Measurements from ENCODE around the gene SPO11. TPM values are rescaled to one million over a fixed set of nuclear protein-coding genes. Genes with fewer than 3 reads are reported as not detected.

Gene SPO11, protein sequence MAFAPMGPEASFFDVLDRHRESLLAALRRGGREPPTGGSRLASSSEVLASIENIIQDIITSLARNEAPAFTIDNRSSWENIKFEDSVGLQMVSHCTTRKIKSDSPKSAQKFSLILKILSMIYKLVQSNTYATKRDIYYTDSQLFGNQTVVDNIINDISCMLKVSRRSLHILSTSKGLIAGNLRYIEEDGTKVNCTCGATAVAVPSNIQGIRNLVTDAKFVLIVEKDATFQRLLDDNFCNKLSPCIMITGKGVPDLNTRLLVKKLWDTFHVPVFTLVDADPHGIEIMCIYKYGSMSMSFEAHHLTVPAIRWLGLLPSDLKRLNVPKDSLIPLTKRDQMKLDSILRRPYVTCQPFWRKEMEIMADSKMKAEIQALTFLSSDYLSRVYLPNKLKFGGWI
- total RNA-seq (2021; ENCODE audit: unreplicated experiment) (not detected), Bru-seq, nascent RNA (not detected), BruChase-seq, experiment 1, labeled RNA remaining after a 6-hour chase (not detected), BruChase-seq, experiment 2, labeled RNA remaining after a 2-hour chase (not detected)
- polyA plus RNA-seq (2012), result not detected in 2 replicates
- long read RNA-seq, result 0 reads

- no peaks in the 10 kb centered on the region for H4K20me1 ChIP-seq (ENCODE audit: insufficient read depth)
- no peaks in the 10 kb centered on the region for H3K9me2 ChIP-seq (ENCODE audit: insufficient read depth)
- ChIA-PET CTCF (interaction anchor here (1.6 kb wide), 1 partner anchor 240 kb away, joined by 5 read pairs; no protein-coding TSS in a partner anchor), POLR2A (no interaction called here), RAD21 (ENCODE audit: low non-redundant PET in 1 of 2, low total read pairs in 2 of 2, uncharacterized antibody in 2 of 2, unreplicated experiment in 2 of 2) (interaction anchor here in 1 of 2 experiments (1.2 kb wide), 1 partner anchor 238 kb away, joined by 4 read pairs; no protein-coding TSS in a partner anchor)
- peaks cover 19% of the 10 kb centered on the region for H3K27me3 ChIP-seq (ENCODE audit: insufficient read depth, low read length)
- no peaks in the 10 kb centered on the region for H3K79me2 ChIP-seq (ENCODE audit: insufficient read depth, low read length)
- no peak for DNase-seq (ENCODE audit: low read depth, low spot score)
- BruUV-seq (replicated peaks), result no TSS peak
- H2AFZ ChIP-seq (ENCODE audit: low read depth, low read length, poor library complexity, severe bottlenecking), result no peak within 1 kb of the TSS
- intact Hi-C loops (cut with micrococcal nuclease), result no loop called here
- H3K9ac ChIP-seq (ENCODE audit: low read length), result no peak within 1 kb of the TSS
- H3K4me2 ChIP-seq (ENCODE audit: low read length), result no peak within 1 kb of the TSS
- no peaks in the 10 kb centered on the region for H3K36me3 ChIP-seq (ENCODE audit: control insufficient read depth in 1 of 2, insufficient read depth in 2 of 2, low read length in 2 of 2)
- TF ChIP-seq POLR2AphosphoS5 (IDR thresholded peaks at IDR 0.05; ENCODE audit: low read depth, low read length) (no peak), RAD21 (IDR thresholded peaks at IDR 0.05; ENCODE audit: low read depth) (peak; percentile 37; the same call in 1 of the 2 replicates)
- TF ChIP-seq, protein P1, sequence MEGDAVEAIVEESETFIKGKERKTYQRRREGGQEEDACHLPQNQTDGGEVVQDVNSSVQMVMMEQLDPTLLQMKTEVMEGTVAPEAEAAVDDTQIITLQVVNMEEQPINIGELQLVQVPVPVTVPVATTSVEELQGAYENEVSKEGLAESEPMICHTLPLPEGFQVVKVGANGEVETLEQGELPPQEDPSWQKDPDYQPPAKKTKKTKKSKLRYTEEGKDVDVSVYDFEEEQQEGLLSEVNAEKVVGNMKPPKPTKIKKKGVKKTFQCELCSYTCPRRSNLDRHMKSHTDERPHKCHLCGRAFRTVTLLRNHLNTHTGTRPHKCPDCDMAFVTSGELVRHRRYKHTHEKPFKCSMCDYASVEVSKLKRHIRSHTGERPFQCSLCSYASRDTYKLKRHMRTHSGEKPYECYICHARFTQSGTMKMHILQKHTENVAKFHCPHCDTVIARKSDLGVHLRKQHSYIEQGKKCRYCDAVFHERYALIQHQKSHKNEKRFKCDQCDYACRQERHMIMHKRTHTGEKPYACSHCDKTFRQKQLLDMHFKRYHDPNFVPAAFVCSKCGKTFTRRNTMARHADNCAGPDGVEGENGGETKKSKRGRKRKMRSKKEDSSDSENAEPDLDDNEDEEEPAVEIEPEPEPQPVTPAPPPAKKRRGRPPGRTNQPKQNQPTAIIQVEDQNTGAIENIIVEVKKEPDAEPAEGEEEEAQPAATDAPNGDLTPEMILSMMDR (IDR thresholded peaks at IDR 0.05 in 2 of 3, conservative IDR thresholded peaks at IDR 0.05 in 1 of 3; ENCODE audit: borderline replicate concordance in 1 of 3, insufficient read depth in 1 of 3, low read depth in 2 of 3, low read length in 2 of 3), result peak; percentile 21 to 39 (median 39); a peak in 2 of 6 replicates
- H3K9me3 ChIP-seq (ENCODE audit: control insufficient read depth in 1 of 2, insufficient read depth in 1 of 2, low read depth in 1 of 2, low read length in 2 of 2), result no peaks in the 10 kb centered on the region
- peaks cover 12 to 14% of the 10 kb centered on the region in 2 experiments; a peak in 3 of 4 replicates for H3K4me1 ChIP-seq (ENCODE audit: control insufficient read depth in 1 of 2, insufficient read depth in 2 of 2, low read length in 2 of 2)
- no peak for ATAC-seq
- H3K4me3 ChIP-seq (replicated peaks in 1 of 2; ENCODE audit: low read depth in 1 of 2, low read length in 2 of 2), result no peak within 1 kb of the TSS
- H3K27ac ChIP-seq (ENCODE audit: low read depth, low read length), result no peak within 1 kb of the TSS
These were observed at the start of gene SPO11 for GRCh38 chr20:57329608-57330221. SPO11 (plus strand) TSS chr20:57329803; CDS start chr20:57329868, 65 bp downstream.
